Body of pancreas (tissue), 4 donors: ENCODE data around the gene PRKG1.

ENCODE experiments used
- CTCF ChIP-seq, 7 experiments: fragments of 450-650 bp in 4 of 7; fragments of 200-600 bp in 3 of 7; sonication (generic) in 3 of 7; IDR thresholded peaks; one replicate each; pipeline ENCODE4 v1.5.1; 2016 to 2019; ENCODE audit warnings: antibody characterized with exemption in 7 of 7
- POLR2A ChIP-seq, 3 donors: fragments of 450-650 bp; IDR thresholded peaks; one replicate each; pipeline ENCODE4 v1.6.1; 2016; ENCODE audit warnings: antibody characterized with exemption in 3 of 3, mild to moderate bottlenecking in 2 of 3

GRCh38 chr10:51057925-51058324, 16.4 kb upstream of the PRKG1 start:
- TF ChIP-seq POLR2A (IDR thresholded peaks at IDR 0.05) (no peak), CTCF (IDR thresholded peaks at IDR 0.05) (no peak)
